Suprapubic skin (tissue), 4 donors: ENCODE data around the gene CSRP1. TPM values are rescaled to one million over a fixed set of nuclear protein-coding genes. Genes with fewer than 3 reads are reported as not detected.

Experiments used
- DNase-seq, 2 donors: peaks; one replicate each; pipeline ENCODE4 v3.0.0-alpha.2; 2019; ENCODE audit warnings: low spot score in 2 of 2
- H3K27ac ChIP-seq: fragments of 200-600 bp; sonication (generic); one replicate; pipeline ENCODE4 v1.5.1; 2019
- H3K27me3 ChIP-seq: fragments of 200-600 bp; sonication (generic); one replicate; pipeline ENCODE4 v1.5.1; 2019
- H3K36me3 ChIP-seq: fragments of 200-600 bp; sonication (generic); one replicate; pipeline ENCODE4 v1.5.1; 2019
- H3K4me1 ChIP-seq: fragments of 200-600 bp; sonication (generic); one replicate; pipeline ENCODE4 v1.5.1; 2019
- H3K4me3 ChIP-seq: fragments of 200-600 bp; sonication (generic); one replicate; pipeline ENCODE4 v1.5.1; 2019; ENCODE audit warnings: mild to moderate bottlenecking
- H3K9me3 ChIP-seq: fragments of 200-600 bp; sonication (generic); one replicate; pipeline ENCODE4 v1.5.1; 2019
- EP300 ChIP-seq: sonication (generic); formaldehyde crosslinking; IDR thresholded peaks from one replicate; pipeline ENCODE4 v1.6.1; 2017; ENCODE audit warnings: antibody characterized with exemption
- POLR2A ChIP-seq, 2 donors: fragments of 450-650 bp; IDR thresholded peaks; one replicate each; pipeline ENCODE4 v1.6.1; 2017; ENCODE audit warnings: antibody characterized with exemption in 2 of 2, mild to moderate bottlenecking in 2 of 2, moderate library complexity in 2 of 2
- POLR2AphosphoS5 ChIP-seq, 3 donors: sonication (generic); formaldehyde crosslinking; IDR thresholded peaks; one replicate each; pipeline ENCODE4 v1.6.1; 2017; ENCODE audit warnings: antibody characterized with exemption in 3 of 3
- WGBS: methylation state at CpG from one replicate; pipeline ENCODE4 v1.1.5; 2018; 5-methylcytosine and 5-hydroxymethylcytosine counted together
- total RNA-seq, 4 donors: library from RNA; depleted of rRNA; stranded (reverse); fragments of >200 nt; gene quantifications; one replicate each; pipeline ENCODE4 v1.1.0, GENCODE V29; 2016
- TF ChIP-seq, protein P1 (sequence below), 2 donors: fragments of 200-600 bp in 1 of 2; fragments of 450-650 bp in 1 of 2; sonication (generic) in 1 of 2; IDR thresholded peaks; one replicate each; pipeline ENCODE4 v1.5.1; 2016 to 2019; ENCODE audit warnings: antibody characterized with exemption in 2 of 2, mild to moderate bottlenecking in 1 of 2, moderate library complexity in 1 of 2

CSRP1 gene
- total RNA-seq, 4 donors from 2014 or later, result 379 to 436 (median 414) TPM

DNA sequence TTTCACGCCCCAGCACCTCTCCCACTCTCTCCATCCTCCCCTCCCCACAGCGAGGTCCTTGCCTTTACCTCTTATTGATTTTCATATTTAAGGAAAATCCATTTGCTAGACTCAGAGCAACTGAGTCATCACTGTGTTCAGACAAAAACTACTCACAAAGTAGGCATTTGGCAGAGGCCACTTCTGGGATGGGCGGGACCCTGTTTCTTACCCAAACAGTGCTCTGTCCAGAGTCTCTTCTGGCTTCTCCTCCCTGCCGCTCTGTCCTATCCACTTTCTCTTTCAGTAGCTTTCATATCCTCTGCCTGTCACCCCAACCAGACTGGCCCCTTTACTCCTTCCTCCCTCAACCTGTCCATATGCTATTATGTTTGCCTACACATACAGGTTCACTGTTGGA lies 29.6 kb upstream of the CSRP1 start:
- H3K4me3 ChIP-seq, result no peak overlapping the region
- H3K27ac ChIP-seq, result peak overlapping the region; percentile 63
- TF ChIP-seq, protein P1, sequence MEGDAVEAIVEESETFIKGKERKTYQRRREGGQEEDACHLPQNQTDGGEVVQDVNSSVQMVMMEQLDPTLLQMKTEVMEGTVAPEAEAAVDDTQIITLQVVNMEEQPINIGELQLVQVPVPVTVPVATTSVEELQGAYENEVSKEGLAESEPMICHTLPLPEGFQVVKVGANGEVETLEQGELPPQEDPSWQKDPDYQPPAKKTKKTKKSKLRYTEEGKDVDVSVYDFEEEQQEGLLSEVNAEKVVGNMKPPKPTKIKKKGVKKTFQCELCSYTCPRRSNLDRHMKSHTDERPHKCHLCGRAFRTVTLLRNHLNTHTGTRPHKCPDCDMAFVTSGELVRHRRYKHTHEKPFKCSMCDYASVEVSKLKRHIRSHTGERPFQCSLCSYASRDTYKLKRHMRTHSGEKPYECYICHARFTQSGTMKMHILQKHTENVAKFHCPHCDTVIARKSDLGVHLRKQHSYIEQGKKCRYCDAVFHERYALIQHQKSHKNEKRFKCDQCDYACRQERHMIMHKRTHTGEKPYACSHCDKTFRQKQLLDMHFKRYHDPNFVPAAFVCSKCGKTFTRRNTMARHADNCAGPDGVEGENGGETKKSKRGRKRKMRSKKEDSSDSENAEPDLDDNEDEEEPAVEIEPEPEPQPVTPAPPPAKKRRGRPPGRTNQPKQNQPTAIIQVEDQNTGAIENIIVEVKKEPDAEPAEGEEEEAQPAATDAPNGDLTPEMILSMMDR (IDR thresholded peaks at IDR 0.05), result no peak
- peak in 1 of 3 donors; percentile 19 for TF ChIP-seq POLR2AphosphoS5 (IDR thresholded peaks at IDR 0.05)
- H3K9me3 ChIP-seq, result no peaks in the 10 kb centered on the region
- DNase-seq, result peak in 1 of 2 donors; percentile 87
- no peaks in the 10 kb centered on the region for H3K36me3 ChIP-seq
- WGBS, result 59% methylated on average over 4 of the region's 4 CpGs
- H3K4me1 ChIP-seq, result peaks cover 79% of the 10 kb centered on the region
- no peaks in the 10 kb centered on the region for H3K27me3 ChIP-seq

DNA sequence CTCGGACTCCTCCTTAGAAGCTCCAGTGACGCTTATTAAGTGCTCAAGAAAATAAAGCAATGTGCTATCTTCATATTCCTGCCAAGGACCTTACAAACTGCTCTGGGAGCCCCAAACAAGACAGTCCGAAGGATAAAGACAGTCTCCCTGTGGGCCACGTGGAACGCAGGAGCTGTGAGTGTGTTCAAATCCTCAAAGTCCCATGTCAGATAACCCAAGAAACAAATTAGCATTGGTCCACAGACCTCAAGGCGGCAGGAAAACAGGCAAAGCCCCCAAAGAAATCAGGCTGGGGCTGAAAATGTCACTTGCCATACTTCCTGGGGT lies 29.0 kb upstream of the CSRP1 start:
- Histone ChIP-seq H3K27ac (peak overlapping the region; percentile 63), H3K9me3 (no peaks in the 10 kb centered on the region), H3K4me1 (peaks cover 79% of the 10 kb centered on the region), H3K4me3 (no peak overlapping the region), H3K36me3 (no peaks in the 10 kb centered on the region), H3K27me3 (no peaks in the 10 kb centered on the region)
- no peak for TF ChIP-seq EP300
- TF ChIP-seq, protein P1 (IDR thresholded peaks at IDR 0.05), result no peak
- no peak for TF ChIP-seq POLR2AphosphoS5 (IDR thresholded peaks at IDR 0.05)
- TF ChIP-seq POLR2A (IDR thresholded peaks at IDR 0.05), result no peak
- DNase-seq, result peak in 1 of 2 donors; percentile 76
- 60% methylated on average over 5 of the region's 6 CpGs for WGBS

DNA sequence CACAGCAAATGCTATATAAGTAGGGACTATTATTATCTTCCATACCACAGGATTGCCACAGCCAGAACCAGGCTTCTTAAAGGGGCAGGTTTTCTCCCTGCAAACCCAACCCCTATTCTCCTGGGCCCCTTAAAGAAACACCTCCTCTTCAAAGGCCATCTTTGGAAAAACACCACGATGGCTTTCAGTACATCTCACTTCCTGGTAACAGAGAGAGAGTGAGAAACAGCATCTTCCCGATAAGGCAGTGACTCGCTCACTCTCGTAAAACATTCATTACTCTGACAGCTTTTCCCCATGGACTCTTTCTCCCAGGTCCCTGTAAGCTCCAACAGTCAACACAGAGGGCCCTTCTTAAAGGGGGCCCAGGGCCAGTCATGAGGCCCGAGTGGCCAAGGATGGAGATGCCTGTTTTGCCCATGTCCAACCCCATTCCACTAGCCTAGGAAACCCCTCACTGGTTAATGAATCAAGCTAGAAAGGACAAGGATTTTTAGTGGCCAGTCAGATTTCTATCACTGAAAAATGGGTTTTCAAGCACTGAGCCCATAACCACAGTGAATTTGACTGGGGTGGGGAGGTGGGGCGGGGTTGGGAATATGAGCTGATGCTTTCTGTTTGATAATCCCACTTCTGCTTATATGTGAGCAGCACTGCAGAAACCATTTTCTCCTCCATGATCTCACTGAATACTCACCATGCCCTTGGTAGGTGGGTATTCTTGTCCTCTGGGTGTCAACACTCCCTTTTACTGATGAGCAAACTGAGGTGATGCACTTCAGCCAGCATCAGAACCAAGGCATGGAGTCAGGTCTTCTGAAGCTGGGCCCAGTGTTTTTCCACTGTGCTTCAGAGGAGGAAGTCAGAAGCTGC lies 28.4 kb upstream of the CSRP1 start:
- Histone ChIP-seq H3K27ac (peak overlapping the region; percentile 63), H3K27me3 (no peaks in the 10 kb centered on the region), H3K36me3 (no peaks in the 10 kb centered on the region), H3K9me3 (no peaks in the 10 kb centered on the region), H3K4me1 (peaks cover 79% of the 10 kb centered on the region), H3K4me3 (no peak overlapping the region)
- 43% methylated on average over 6 of the region's 6 CpGs for WGBS
- peak in 1 of 2 donors; percentile 54 for DNase-seq
- TF ChIP-seq POLR2AphosphoS5 (IDR thresholded peaks at IDR 0.05) (no peak), POLR2A (IDR thresholded peaks at IDR 0.05) (no peak), EP300 (no peak)
- TF ChIP-seq, protein P1 (IDR thresholded peaks at IDR 0.05), result no peak

DNA sequence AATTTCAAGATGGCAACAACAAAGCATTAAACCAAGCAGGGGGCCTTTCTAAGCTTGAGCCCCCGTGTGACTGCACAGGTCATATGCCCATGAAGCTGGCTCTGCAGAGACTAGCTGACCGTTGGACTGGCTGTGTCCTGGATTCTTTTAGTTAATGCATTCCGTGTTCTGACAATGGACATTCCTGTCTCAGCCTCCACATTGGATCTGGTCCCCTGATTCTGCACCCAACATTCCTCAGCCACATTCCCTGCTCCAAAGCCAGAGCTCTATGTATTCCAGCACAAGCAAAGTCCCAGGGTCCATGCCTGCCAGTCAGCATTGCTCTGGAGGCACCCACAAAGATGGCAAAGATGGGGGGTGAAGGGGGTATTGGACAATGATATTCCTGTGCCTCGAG lies 26.9 kb upstream of the CSRP1 start:
- DNase-seq, result peak in 1 of 2 donors; percentile 20
- 65% methylated on average over 4 of the region's 4 CpGs for WGBS
- Histone ChIP-seq H3K9me3 (no peaks in the 10 kb centered on the region), H3K27ac (no peak overlapping the region), H3K27me3 (no peaks in the 10 kb centered on the region), H3K4me3 (no peak overlapping the region), H3K36me3 (no peaks in the 10 kb centered on the region), H3K4me1 (peaks cover 67% of the 10 kb centered on the region)
- TF ChIP-seq POLR2A (IDR thresholded peaks at IDR 0.05) (no peak), EP300 (no peak), POLR2AphosphoS5 (IDR thresholded peaks at IDR 0.05) (no peak)
- TF ChIP-seq, protein P1 (IDR thresholded peaks at IDR 0.05), result no peak

DNA sequence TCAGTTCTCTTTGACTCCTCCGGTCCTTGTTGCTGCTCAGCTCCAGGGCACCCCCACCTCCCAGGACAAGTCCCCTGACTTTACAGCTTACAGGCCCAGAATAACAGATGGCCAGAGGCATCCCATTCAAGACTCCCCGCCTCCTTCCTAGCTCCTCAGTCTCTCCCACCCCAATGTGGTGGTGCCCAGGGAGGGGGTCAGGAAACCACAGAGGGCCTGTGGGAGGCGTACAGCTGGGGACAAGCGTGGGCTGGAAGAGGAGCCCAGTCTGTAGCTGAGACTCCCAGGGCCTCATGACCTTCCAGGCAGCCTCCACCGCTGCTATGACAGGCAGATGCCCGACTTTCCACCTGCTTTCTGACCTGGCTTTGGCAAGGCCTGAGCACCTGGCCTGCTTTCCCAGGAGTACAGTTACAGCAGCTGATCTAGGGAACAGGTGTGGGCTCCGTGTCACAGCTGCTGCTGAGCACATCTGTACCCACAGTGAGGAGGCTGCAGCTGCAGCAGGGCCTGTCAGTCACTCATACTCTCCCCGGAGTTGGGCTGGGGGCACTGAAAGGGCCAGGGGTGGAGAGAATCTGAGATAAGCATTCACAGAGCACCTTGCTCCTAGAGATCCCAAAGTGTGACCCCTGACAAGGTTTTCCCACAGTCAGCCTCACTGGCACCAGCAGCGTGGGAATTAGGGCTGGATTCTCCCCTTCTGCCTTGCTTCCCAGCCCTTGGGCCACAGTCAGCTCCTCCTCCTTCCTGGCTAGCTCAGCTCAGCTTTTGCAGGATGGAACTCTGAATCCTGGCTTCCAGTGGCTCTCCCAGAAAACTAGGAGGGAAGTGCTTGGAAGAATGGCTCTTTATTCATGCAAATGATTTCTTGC lies 24.9 kb upstream of the CSRP1 start:
- H3K27ac ChIP-seq, result peak overlapping the region; percentile 74
- H3K4me3 ChIP-seq, result no peak overlapping the region
- peaks cover 46% of the 10 kb centered on the region for H3K4me1 ChIP-seq
- TF ChIP-seq EP300 (no peak), POLR2AphosphoS5 (IDR thresholded peaks at IDR 0.05) (no peak), POLR2A (IDR thresholded peaks at IDR 0.05) (no peak)
- TF ChIP-seq, protein P1 (IDR thresholded peaks at IDR 0.05), result no peak
- 24% methylated on average over 4 of the region's 9 CpGs for WGBS
- H3K27me3 ChIP-seq, result no peaks in the 10 kb centered on the region
- DNase-seq, result peak in 1 of 2 donors; percentile 70
- no peaks in the 10 kb centered on the region for H3K36me3 ChIP-seq
- no peaks in the 10 kb centered on the region for H3K9me3 ChIP-seq
